OCI-LY7 (cell line): ENCODE data around the gene XPOT. TPM values are rescaled to one million over a fixed set of nuclear protein-coding genes. Genes with fewer than 3 reads are reported as not detected.

Experiments
- BruUV-seq: library from RNA; stranded (reverse); fragments of 400-500 nt; replicated peaks from 2 replicates; lab custom pipeline; 2021; lab: Mats Ljungman, UMichigan
- CTCF ChIA-PET: fragments of 300-600 bp; sonication (Branson Sonifier 250); formaldehyde crosslinking; loops from one replicate; lab custom pipeline; 2022; ENCODE audit warnings: antibody characterized with exemption; ENCODE audit not compliant: unreplicated experiment; lab: Charles Lee
- POLR2A ChIA-PET: fragments of 300-600 bp; sonication (Branson Sonifier 250); formaldehyde crosslinking; loops from one replicate; lab custom pipeline; 2022; ENCODE audit warnings: antibody characterized with exemption; lab: Charles Lee
- DNase-seq: peaks from one replicate; pipeline ENCODE4 v3.0.0-alpha.2; 2015; ENCODE audit warnings: low spot score
- H2AFZ ChIP-seq: fragments of 200-600 bp; sonication (generic), shearing (Covaris generic); 2 replicates; pipeline ENCODE4 v1.6.1; 2014; ENCODE audit warnings: mild to moderate bottlenecking, antibody characterized with exemption, low read length, moderate library complexity
- H3K27ac ChIP-seq: fragments of 200-600 bp; sonication (generic); 2 replicates; pipeline ENCODE4 v1.5.1; 2014; ENCODE audit warnings: mixed run types, low read depth, mild to moderate bottlenecking, moderate library complexity, low read length, inconsistent platforms; ENCODE audit not compliant: poor library complexity, severe bottlenecking
- H3K36me3 ChIP-seq: fragments of 200-600 bp; sonication (generic); 2 replicates; pipeline ENCODE4 v1.6.1; 2014; ENCODE audit warnings: mild to moderate bottlenecking, antibody characterized with exemption, low read length, moderate library complexity, mixed read lengths; ENCODE audit not compliant: insufficient read depth
- H3K4me1 ChIP-seq: fragments of 200-600 bp; sonication (generic); 2 replicates; pipeline ENCODE4 v1.5.1; 2014; ENCODE audit warnings: mild to moderate bottlenecking, low read length; ENCODE audit not compliant: insufficient read depth, poor library complexity, severe bottlenecking
- H3K4me2 ChIP-seq: fragments of 200-600 bp; sonication (generic); 2 replicates; pipeline ENCODE4 v1.6.1; 2014; ENCODE audit warnings: mild to moderate bottlenecking, low read length
- H3K4me3 ChIP-seq: fragments of 200-600 bp; sonication (generic); 2 replicates; pipeline ENCODE4 v1.5.1; 2014; ENCODE audit warnings: mild to moderate bottlenecking, low read depth, low read length; ENCODE audit not compliant: poor library complexity, severe bottlenecking
- H3K79me2 ChIP-seq: fragments of 200-600 bp; sonication (generic); 2 replicates; pipeline ENCODE4 v1.6.1; 2016; ENCODE audit warnings: low read depth, mild to moderate bottlenecking, low read length, moderate library complexity, mixed read lengths; ENCODE audit not compliant: insufficient read depth
- H3K9me2 ChIP-seq: fragments of 200-600 bp; sonication (generic); 2 replicates; pipeline ENCODE4 v1.6.1; 2016; ENCODE audit warnings: mild to moderate bottlenecking, low read length, mixed read lengths; ENCODE audit not compliant: insufficient read depth
- H3K9me3 ChIP-seq: fragments of 200-600 bp; sonication (generic); 2 replicates; pipeline ENCODE4 v1.6.1; 2014; ENCODE audit warnings: mild to moderate bottlenecking, mixed run types, low read length, mixed read lengths
- H4K20me1 ChIP-seq: fragments of 200-600 bp; sonication (generic); 2 replicates; pipeline ENCODE4 v1.6.1; 2014; ENCODE audit warnings: mild to moderate bottlenecking, antibody characterized with exemption, low read length, moderate library complexity, mixed read lengths; ENCODE audit not compliant: insufficient read depth
- CTCF ChIP-seq: fragments of 200-600 bp; sonication (generic); conservative IDR thresholded peaks from 2 replicates; pipeline ENCODE4 v1.5.1; 2014; ENCODE audit warnings: mild to moderate bottlenecking, antibody characterized with exemption, low read length, moderate library complexity, mixed read lengths
- EZH2phosphoT487 ChIP-seq: fragments of 200-600 bp; sonication (generic); IDR thresholded peaks from 2 replicates; pipeline ENCODE4 v1.6.1; 2018; ENCODE audit warnings: low read depth, borderline replicate concordance, mild to moderate bottlenecking, mixed run types, antibody characterized with exemption, low read length, moderate library complexity, mixed read lengths
- intact Hi-C: fragments of 100-400 bp; cut with micrococcal nuclease; formaldehyde crosslinking; loops from one replicate; pipeline ENCODE4 v1.10.0; 2022; ENCODE audit not compliant: unreplicated experiment
- total RNA-seq, 2 experiments: library from RNA; depleted of rRNA in 1 of 2; stranded (reverse); fragments of >200 nt in 1 of 2; shearing (Covaris generic) in 1 of 2; gene quantifications; 2 replicates each; pipeline ENCODE4 v1.2.3, GENCODE V29; 2014 to 2022

The XPOT gene
- total RNA-seq, 2 experiments from 2014 or later: 101 to 210 TPM

- no peaks in the 10 kb centered on the region for H3K9me2 ChIP-seq
- H4K20me1 ChIP-seq: no peaks in the 10 kb centered on the region
- no peaks in the 10 kb centered on the region for H3K4me1 ChIP-seq
- H3K79me2 ChIP-seq: no peaks in the 10 kb centered on the region
- intact Hi-C loops: loop anchor here (2.0 kb wide), 1 partner anchor 19 kb away; no protein-coding TSS in a partner anchor
- BruUV-seq: no TSS peak
- H3K9me3 ChIP-seq: no peaks in the 10 kb centered on the region
- peaks cover 100% of the 10 kb centered on the region for H3K36me3 ChIP-seq
- DNase-seq: no peak
- no peak overlapping the region for H2AFZ ChIP-seq
- no peak overlapping the region for H3K4me2 ChIP-seq
- no peak overlapping the region for H3K27ac ChIP-seq
- no peak for TF ChIP-seq EZH2phosphoT487
- TF ChIP-seq CTCF: no peak
- ChIA-PET POLR2A (interaction anchor here (1.1 kb wide), 1 partner anchor 8 kb away, joined by 3 read pairs; no protein-coding TSS in a partner anchor), CTCF (no interaction called here)
- H3K4me3 ChIP-seq: no peak overlapping the region
Measured at GRCh38 chr12:64431791-64432190, 27.6 kb downstream of the XPOT start.

GRCh38 chr12:64433915-64434314 is 29.7 kb downstream of the XPOT start:
- CTCF ChIA-PET: no interaction called here
- TF ChIP-seq EZH2phosphoT487 (no peak), CTCF (no peak)
- Histone ChIP-seq H3K9me3 (no peaks in the 10 kb centered on the region), H3K9me2 (no peaks in the 10 kb centered on the region), H3K4me1 (no peaks in the 10 kb centered on the region), H3K4me3 (no peak overlapping the region), H3K36me3 (peaks cover 100% of the 10 kb centered on the region), H4K20me1 (no peaks in the 10 kb centered on the region), H3K79me2 (no peaks in the 10 kb centered on the region), H3K27ac (no peak overlapping the region), H3K4me2 (no peak overlapping the region), H2AFZ (no peak overlapping the region)
- BruUV-seq: no TSS peak
- intact Hi-C loops: no loop called here
- POLR2A ChIA-PET: no interaction called here
- DNase-seq: no peak

GRCh38 chr12:64440100-64440499 is 35.9 kb downstream of the XPOT start:
- DNase-seq: no peak
- ChIA-PET CTCF (no interaction called here), POLR2A (no interaction called here)
- no TSS peak for BruUV-seq
- no peaks in the 10 kb centered on the region for H4K20me1 ChIP-seq
- no peaks in the 10 kb centered on the region for H3K9me3 ChIP-seq
- no peak overlapping the region for H3K4me3 ChIP-seq
- peaks cover 5% of the 10 kb centered on the region for H3K4me1 ChIP-seq
- H3K9me2 ChIP-seq: no peaks in the 10 kb centered on the region
- H3K79me2 ChIP-seq: no peaks in the 10 kb centered on the region
- intact Hi-C loops: no loop called here
- no peak overlapping the region for H2AFZ ChIP-seq
- no peak overlapping the region for H3K4me2 ChIP-seq
- TF ChIP-seq CTCF (no peak), EZH2phosphoT487 (no peak)
- peaks cover 98% of the 10 kb centered on the region for H3K36me3 ChIP-seq
- H3K27ac ChIP-seq: no peak overlapping the region
